ENCODE data around the gene ZNRF2.

DNA sequence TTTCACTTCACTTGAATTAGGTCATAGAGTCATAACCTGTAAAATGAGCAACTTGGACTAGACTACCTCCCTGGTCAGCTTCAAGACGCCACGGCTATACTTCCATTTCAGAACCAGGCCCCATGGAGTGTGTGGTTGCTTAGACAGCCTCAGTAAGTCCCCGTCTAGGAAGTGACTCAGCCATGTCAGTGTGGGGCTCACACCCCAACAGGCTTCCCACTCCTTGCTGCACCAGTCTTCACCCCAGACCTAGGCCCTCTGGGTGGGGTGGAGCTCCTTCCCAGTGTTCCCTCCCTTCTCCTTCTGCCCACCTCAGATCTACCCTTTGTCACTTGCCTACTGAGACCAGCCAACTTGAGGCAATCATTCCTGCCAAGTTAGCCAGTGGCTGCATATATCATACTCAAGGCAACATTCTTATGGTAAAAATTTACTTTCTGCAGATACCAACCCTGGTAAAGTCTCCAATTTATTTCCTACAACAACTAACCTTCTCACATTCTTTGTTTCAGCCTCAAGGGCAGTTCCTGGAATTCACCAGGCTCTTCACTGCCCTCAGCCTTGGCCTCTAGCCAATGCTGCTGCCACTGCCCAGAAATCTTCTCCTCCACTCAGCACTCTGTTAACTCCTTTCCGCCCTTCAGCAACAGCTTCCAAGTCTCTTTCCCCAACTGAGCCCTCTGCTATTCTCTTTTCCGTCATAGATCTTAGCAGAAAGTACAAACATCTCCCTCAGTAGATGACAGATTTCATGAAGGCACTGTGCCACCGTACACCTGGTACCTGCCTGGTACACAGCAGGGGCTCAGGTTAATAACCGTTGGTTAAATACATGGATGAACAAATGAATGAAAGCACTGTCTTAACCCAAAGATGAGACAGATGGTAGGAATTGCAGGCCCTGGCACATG lies 31.3 kb upstream of the ZNRF2 start:
- TF ChIP-seq, protein P1, sequence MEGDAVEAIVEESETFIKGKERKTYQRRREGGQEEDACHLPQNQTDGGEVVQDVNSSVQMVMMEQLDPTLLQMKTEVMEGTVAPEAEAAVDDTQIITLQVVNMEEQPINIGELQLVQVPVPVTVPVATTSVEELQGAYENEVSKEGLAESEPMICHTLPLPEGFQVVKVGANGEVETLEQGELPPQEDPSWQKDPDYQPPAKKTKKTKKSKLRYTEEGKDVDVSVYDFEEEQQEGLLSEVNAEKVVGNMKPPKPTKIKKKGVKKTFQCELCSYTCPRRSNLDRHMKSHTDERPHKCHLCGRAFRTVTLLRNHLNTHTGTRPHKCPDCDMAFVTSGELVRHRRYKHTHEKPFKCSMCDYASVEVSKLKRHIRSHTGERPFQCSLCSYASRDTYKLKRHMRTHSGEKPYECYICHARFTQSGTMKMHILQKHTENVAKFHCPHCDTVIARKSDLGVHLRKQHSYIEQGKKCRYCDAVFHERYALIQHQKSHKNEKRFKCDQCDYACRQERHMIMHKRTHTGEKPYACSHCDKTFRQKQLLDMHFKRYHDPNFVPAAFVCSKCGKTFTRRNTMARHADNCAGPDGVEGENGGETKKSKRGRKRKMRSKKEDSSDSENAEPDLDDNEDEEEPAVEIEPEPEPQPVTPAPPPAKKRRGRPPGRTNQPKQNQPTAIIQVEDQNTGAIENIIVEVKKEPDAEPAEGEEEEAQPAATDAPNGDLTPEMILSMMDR (IDR thresholded peaks at IDR 0.05; ENCODE audit: insufficient read depth, low read length, poor library complexity, severe bottlenecking): no peak
- no peak for TF ChIP-seq EZH2phosphoT487 (conservative IDR thresholded peaks at IDR 0.05; ENCODE audit: low read length)

All from SU-DHL-6 (cell line).